Adrenal gland (tissue), 12 donors: ENCODE results near the gene NODAL. TPM values are rescaled to one million over a fixed set of nuclear protein-coding genes. Genes with fewer than 3 reads are reported as not detected.

Experiments
- DNase-seq, 7 donors: peaks; one replicate each; pipeline ENCODE4 v3.0.0-alpha.2; 2019 to 2020
- H3K27ac ChIP-seq, 5 donors: fragments of 200-600 bp; sonication (generic) in 4 of 5; 1 replicate in 3 of 5; 2 replicates in 2 of 5; pipeline versions ENCODE4 v1.5.1 to v1.8.0; 2016 to 2020; ENCODE audit warnings: mild to moderate bottlenecking in 1 of 5
- H3K27me3 ChIP-seq: fragments of 200-600 bp; 2 replicates; pipeline ENCODE4 v1.8.0; 2021
- H3K36me3 ChIP-seq, 2 donors: fragments of 200-600 bp; replicated peaks in 1 of 2; 1 replicate in 1 of 2; 2 replicates in 1 of 2; pipeline versions ENCODE4 v1.5.1 to v1.8.0; 2018 to 2022
- H3K4me1 ChIP-seq, 2 donors: fragments of 200-600 bp; replicated peaks in 1 of 2; 1 replicate in 1 of 2; 2 replicates in 1 of 2; pipeline versions ENCODE4 v1.5.1 to v1.8.0; 2018 to 2021
- H3K4me3 ChIP-seq, 4 donors: fragments of 200-600 bp; sonication (generic) in 3 of 4; one replicate each; pipeline ENCODE4 v1.5.1; 2016 to 2018
- H3K9me3 ChIP-seq, 3 donors: fragments of 200-600 bp; sonication (generic) in 1 of 3; replicated peaks in 1 of 3; 1 replicate in 2 of 3; 2 replicates in 1 of 3; pipeline versions ENCODE4 v1.5.1 to v1.8.0; 2016 to 2021
- POLR2A ChIP-seq, 2 donors: fragments of 450-650 bp; IDR thresholded peaks; one replicate each; pipeline ENCODE4 v1.6.1; 2017; ENCODE audit warnings: antibody characterized with exemption in 2 of 2, mild to moderate bottlenecking in 2 of 2, moderate library complexity in 1 of 2
- WGBS, 4 donors: extraction: QIAGEN DNeasy Blood & Tissue Kit in 2 of 4; methylation state at CpG; one replicate each; pipeline versions ENCODE4 v1.1.5 to v1.1.7; 2013 to 2017; 5-methylcytosine and 5-hydroxymethylcytosine counted together
- intact Hi-C, 2 donors: fragments of 100-400 bp; cut with DNase I; formaldehyde crosslinking; loops; one replicate each; pipeline versions ENCODE4 v1.14.1 to v1.15.0; 2022 to 2023
- polyA plus RNA-seq, 3 donors: library from polyadenylated mRNA; stranded (reverse); fragments of 200-250 nt in 2 of 3; fragments of 350-450 nt in 1 of 3; fragmentation: Illumina TruSeq in 1 of 3; extraction: RNeasy Lipid Tissue Mini Kit (QIAGEN cat#74804) in 1 of 3; gene quantifications; one replicate each; pipeline ENCODE4 v1.2.3, GENCODE V29; 2013 to 2014
- total RNA-seq, 9 donors: library from RNA; depleted of rRNA in 4 of 9; stranded (reverse); fragments of >200 nt in 4 of 9; fragments of 120-200 nt in 1 of 9; fragmentation: NEBNext Ultra II Directional in 1 of 9; extraction: Animal tissue kit (Norgen Biotek cat#: 25700) in 1 of 9; gene quantifications; one replicate each; pipeline versions ENCODE4 v1.1.0 to v1.2.4, GENCODE V29; 2013 to 2023
- TF ChIP-seq, protein P1 (sequence below), 6 experiments: fragments of 450-650 bp in 4 of 6; fragments of 200-600 bp in 2 of 6; sonication (generic) in 1 of 6; IDR thresholded peaks; 1 replicate in 5 of 6; 2 replicates in 1 of 6; pipeline versions ENCODE4 v1.5.1 to v1.8.0; 2016 to 2021; ENCODE audit warnings: antibody characterized with exemption in 6 of 6, mild to moderate bottlenecking in 2 of 6, moderate library complexity in 1 of 6
- donor health status: healthy with polysubstance abuse.
- donor health status: Bipolar disorder and iron deficiency.
- donor health status: DM: yes; HTN: yes; CAD: no.
- donor health status: DM: no; HTN: no; CAD: no.
- donor health status: DM: no; HTN: no; CAD: no.
- donor health status: DM: yes; HTN: yes; CAD: no.

The NODAL gene
- total and polyA plus RNA-seq, 12 donors: not detected

- peak; percentile 85 to 95 (median 94) for DNase-seq
- TF ChIP-seq, protein P1, sequence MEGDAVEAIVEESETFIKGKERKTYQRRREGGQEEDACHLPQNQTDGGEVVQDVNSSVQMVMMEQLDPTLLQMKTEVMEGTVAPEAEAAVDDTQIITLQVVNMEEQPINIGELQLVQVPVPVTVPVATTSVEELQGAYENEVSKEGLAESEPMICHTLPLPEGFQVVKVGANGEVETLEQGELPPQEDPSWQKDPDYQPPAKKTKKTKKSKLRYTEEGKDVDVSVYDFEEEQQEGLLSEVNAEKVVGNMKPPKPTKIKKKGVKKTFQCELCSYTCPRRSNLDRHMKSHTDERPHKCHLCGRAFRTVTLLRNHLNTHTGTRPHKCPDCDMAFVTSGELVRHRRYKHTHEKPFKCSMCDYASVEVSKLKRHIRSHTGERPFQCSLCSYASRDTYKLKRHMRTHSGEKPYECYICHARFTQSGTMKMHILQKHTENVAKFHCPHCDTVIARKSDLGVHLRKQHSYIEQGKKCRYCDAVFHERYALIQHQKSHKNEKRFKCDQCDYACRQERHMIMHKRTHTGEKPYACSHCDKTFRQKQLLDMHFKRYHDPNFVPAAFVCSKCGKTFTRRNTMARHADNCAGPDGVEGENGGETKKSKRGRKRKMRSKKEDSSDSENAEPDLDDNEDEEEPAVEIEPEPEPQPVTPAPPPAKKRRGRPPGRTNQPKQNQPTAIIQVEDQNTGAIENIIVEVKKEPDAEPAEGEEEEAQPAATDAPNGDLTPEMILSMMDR (IDR thresholded peaks at IDR 0.05): no peak
- TF ChIP-seq POLR2A (IDR thresholded peaks at IDR 0.05): no peak
- Histone ChIP-seq H3K4me1 (peaks cover 20 to 22% of the 10 kb centered on the region in 2 donors), H3K9me3 (no peaks in the 10 kb centered on the region), H3K27ac (peak overlapping the region in 1 of 5 donors; percentile 38), H3K4me3 (no peak overlapping the region), H3K27me3 (no peaks in the 10 kb centered on the region), H3K36me3 (no peaks in the 10 kb centered on the region)
- intact Hi-C loops: loop anchor here in 1 of 2 donors (2.0 kb wide), 1 partner anchor 80 kb away; no protein-coding TSS in a partner anchor
- WGBS, 4 donors: 15 to 25% (median 22%) methylated on average over 3 to 4 of the region's 4 CpGs
Measured at GRCh38 chr10:70462349-70462984, 21.0 kb upstream of the NODAL start.

DNA sequence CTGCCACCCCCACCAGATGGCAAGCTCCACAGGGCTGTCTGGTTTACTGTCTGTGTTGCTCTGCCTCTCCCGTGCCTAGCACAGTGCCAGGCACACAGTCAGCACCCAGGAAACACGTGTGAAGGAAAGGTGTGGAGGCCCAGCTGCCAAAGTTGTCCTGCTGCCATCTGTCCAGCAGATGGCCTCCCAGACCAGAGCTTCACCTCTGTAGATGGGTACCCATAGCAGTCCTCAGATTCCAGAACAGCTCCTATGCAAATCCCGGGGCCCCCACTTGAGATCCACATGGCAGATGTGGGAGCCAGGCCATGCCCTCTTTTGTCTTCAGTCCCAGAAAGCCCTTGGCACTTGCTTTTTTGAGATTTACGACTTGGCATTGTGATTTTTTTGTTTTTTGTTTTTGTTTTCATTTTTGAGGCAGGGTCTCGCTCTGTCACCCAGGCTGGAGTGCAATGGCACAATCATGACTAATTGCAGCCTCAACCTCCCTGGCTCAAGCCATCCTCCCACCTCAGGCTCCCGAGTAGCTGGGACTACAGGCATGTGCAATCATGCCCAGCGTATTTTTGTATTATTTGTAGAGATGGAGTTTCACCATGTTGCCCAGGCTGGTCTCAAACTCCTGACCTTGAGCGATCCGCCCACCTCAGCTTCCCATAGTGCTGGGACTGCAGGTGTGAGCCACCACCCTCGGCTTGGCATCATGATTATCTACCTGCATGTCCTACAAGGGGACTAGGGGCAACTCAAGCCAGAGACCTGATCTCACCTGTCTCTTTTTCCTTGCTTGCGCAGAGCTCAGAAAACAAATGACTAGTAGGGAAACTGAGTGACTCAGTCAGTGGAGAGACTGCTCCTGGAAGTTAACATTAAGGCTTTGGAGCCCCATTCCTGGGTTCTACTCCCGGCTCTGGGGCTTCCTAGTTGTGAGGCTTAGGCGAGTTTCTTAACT, 20.2 kb upstream of the NODAL start:
- WGBS, 4 donors: 46 to 50% (median 47%) methylated on average over 9 to 13 of the region's 13 CpGs
- TF ChIP-seq, protein P1 (IDR thresholded peaks at IDR 0.05): peak; percentile 56 to 87 (median 80)
- TF ChIP-seq POLR2A (IDR thresholded peaks at IDR 0.05): no peak
- H3K27me3 ChIP-seq: no peaks in the 10 kb centered on the region
- peaks cover 20 to 22% of the 10 kb centered on the region in 2 donors for H3K4me1 ChIP-seq
- DNase-seq: peak; percentile 48 to 79 (median 64)
- H3K9me3 ChIP-seq: no peaks in the 10 kb centered on the region
- H3K27ac ChIP-seq: peak overlapping the region in 1 of 5 donors; percentile 38
- no peaks in the 10 kb centered on the region for H3K36me3 ChIP-seq
- intact Hi-C loops: loop anchor here (2.0 kb wide), 2 partner anchors 81 to 83 kb away; no protein-coding TSS in a partner anchor
- no peak overlapping the region for H3K4me3 ChIP-seq

DNA sequence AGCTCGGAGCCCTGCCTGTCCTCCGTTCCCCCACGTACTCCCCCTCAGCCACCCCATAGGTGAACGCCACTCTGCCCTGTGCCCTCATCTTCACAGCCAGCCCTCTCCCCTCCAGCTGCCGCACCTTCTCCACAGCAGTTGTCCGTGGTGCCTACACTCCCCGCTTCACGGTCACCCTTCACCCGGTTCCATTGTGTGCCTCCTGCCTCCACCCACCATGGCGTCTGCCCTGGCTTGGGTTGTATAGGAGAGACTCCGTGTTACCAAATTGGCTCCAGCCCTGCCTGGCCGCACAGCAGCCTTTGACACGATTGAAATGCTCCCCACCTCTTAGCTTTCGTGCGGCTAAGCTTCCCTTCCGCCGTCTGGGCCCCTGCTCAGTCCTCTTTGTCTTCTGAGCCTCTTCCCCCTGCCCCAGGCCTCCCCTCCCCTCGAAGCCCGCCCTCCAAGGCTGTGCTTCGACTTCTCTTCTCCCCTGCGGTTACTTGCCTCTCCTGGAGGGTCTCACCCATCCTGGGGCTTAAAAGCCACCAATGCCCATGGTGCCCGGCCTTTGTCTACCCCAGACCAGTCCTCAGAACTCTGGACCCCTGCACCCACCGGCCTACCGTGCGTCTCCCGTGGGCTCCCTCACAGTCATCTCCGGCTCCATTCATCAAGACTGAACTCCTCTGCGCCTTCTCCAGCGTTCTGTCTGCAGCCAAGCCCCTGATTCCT, 18.5 kb upstream of the NODAL start:
- intact Hi-C loops: loop anchor here in 1 of 2 donors (2.0 kb wide), 1 partner anchor 85 kb away; no protein-coding TSS in a partner anchor
- DNase-seq: no peak
- H3K9me3 ChIP-seq: no peaks in the 10 kb centered on the region
- 89 to 93% (median 89%) methylated on average over 28 to 29 of the region's 29 CpGs for WGBS, 4 donors
- H3K36me3 ChIP-seq: no peaks in the 10 kb centered on the region
- TF ChIP-seq, protein P1 (IDR thresholded peaks at IDR 0.05): no peak
- no peak for TF ChIP-seq POLR2A (IDR thresholded peaks at IDR 0.05)
- no peak overlapping the region for H3K27ac ChIP-seq
- H3K4me3 ChIP-seq: no peak overlapping the region
- no peaks in the 10 kb centered on the region for H3K27me3 ChIP-seq
- H3K4me1 ChIP-seq: peaks cover 20 to 22% of the 10 kb centered on the region in 2 donors
